Coronary artery (tissue), 2 donors: ENCODE data around the gene FAM170B.

ENCODE experiments used
- DNase-seq: peaks from one replicate; pipeline ENCODE4 v3.0.0-alpha.2; 2017; ENCODE audit warnings: low spot score
- H3K27ac ChIP-seq, 2 donors: fragments of 200-600 bp; sonication (generic); one replicate each; pipeline ENCODE4 v1.5.1; 2016 to 2019
- H3K4me3 ChIP-seq: fragments of 200-600 bp; sonication (generic); 2 replicates; pipeline ENCODE4 v1.5.1; 2016; ENCODE audit warnings: mild to moderate bottlenecking, moderate library complexity
- TF ChIP-seq, protein P1 (sequence below): fragments of 200-600 bp; sonication (generic); IDR thresholded peaks from one replicate; pipeline ENCODE4 v1.5.1; 2019; ENCODE audit warnings: antibody characterized with exemption

Gene FAM170B

DNA sequence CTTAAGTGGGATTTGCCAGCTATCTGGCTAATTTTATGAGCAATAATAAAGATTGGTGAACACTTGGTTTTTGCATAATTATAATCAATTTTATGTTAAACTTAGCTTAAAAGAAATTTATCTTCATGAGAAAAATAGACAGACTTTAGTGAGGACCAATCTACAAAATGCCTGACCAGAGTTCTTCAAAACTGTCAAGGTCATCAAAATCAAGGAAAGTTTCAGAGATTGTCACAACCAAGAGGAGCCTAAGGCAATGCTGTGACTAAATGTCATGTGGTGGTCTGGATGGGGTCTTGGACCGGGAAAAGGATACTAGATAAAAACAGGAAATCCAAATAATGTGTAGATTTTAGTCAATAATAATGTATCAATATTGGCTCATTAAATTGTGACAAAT, 17.7 kb upstream of the FAM170B start:
- H3K27ac ChIP-seq = no peak overlapping the region
- TF ChIP-seq, protein P1, sequence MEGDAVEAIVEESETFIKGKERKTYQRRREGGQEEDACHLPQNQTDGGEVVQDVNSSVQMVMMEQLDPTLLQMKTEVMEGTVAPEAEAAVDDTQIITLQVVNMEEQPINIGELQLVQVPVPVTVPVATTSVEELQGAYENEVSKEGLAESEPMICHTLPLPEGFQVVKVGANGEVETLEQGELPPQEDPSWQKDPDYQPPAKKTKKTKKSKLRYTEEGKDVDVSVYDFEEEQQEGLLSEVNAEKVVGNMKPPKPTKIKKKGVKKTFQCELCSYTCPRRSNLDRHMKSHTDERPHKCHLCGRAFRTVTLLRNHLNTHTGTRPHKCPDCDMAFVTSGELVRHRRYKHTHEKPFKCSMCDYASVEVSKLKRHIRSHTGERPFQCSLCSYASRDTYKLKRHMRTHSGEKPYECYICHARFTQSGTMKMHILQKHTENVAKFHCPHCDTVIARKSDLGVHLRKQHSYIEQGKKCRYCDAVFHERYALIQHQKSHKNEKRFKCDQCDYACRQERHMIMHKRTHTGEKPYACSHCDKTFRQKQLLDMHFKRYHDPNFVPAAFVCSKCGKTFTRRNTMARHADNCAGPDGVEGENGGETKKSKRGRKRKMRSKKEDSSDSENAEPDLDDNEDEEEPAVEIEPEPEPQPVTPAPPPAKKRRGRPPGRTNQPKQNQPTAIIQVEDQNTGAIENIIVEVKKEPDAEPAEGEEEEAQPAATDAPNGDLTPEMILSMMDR = no peak
- H3K4me3 ChIP-seq = no peak overlapping the region
- no peak for DNase-seq

DNA sequence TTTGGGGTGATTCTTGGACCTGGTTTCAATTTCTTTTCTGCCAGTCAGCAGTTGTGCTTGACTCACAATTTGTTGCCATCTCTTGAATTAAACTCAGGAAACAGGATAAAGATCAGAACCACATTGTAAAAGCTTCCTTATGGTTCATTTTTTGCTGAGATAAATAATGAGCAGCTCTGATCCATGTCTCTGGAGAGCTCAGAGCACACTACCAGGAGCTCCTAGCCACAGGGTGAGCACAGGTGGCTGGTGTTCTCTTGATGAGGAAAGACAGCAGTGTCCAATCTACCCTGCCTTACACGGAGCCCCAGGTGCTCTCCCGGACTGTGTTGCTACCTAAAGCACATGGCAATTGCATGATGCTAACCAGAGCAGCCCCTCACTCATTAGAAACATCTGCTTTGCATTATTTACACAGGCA, 17.2 kb upstream of the FAM170B start:
- Histone ChIP-seq H3K27ac (no peak overlapping the region), H3K4me3 (no peak overlapping the region)
- TF ChIP-seq, protein P1 = no peak
- DNase-seq = no peak

DNA sequence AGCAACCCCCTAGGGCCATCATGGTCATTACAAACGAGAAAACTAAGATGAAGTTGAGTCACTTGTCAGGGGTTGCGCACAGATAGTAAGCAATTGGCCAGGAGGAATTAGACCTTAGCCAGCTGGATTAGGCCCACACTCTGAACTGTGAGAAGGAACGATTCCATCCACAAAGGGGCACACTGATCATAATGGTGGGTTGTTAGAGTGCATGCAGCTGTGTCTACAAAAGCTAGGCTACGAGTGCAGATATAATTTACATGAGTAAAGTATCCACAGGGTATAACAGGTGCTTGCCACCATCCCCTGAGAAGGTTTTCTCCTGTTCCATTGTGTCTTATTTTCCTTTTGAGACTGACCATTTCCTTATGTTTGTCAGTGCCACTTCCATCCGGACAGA, 16.6 kb upstream of the FAM170B start:
- DNase-seq = no peak
- no peak overlapping the region for H3K4me3 ChIP-seq
- no peak overlapping the region for H3K27ac ChIP-seq
- TF ChIP-seq, protein P1 = no peak

DNA sequence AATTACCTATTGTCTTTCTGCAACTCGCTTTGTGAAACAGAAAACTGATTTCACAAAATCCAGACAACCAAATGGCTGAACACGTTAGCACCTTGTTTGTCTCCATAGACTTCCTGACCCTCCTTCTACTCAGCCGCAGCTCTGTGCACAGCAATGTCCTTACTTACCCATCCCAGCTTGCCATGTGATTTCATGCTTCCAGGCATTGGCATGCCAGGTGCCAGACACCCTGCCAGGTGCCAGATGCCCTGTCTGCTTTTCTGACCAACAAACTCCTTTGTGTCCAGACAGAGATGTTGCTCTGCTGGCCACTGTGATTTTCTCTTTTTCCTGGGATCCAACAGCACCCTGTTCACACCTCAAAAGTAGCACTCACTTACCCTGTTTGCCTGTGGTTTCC, 16.1 kb upstream of the FAM170B start:
- no peak overlapping the region for H3K4me3 ChIP-seq
- TF ChIP-seq, protein P1 = no peak
- no peak overlapping the region for H3K27ac ChIP-seq

DNA sequence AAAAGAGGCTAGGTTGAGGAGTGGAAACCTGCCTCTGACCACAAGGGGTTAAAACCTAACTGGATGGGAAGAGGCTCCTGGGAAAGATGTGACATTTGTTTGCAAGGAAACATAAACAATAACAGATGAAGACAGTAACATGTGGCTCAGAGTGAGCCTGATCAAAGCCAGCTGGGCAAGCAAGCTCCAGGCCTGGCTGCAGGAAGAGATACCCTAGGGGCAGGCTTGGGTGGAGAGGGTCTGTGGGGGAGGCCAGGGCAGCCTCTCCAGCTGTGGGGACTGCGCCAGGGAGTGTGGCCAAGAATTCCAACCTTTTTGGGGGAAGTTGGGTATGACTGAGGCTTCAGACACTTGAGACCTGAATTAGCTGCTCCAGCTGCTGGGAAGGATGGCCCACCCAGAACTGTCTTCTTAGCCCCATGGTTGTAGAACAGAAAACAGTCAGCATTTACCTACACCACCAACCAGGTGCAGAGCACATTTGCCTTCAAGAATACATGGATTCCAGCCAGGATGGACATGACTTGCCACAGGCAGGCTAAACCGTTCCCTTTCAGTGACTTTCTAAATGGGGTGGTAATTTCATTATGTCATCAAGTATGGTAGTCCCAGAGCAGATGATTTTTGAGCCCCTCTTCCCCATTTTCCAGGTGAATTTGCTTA, 10.4 kb upstream of the FAM170B start:
- no peak for DNase-seq
- TF ChIP-seq, protein P1 = no peak
- Histone ChIP-seq H3K4me3 (no peak overlapping the region), H3K27ac (no peak overlapping the region)

More for the DNA sequence above, 16.1 kb upstream of the FAM170B start:
- no peak for DNase-seq

DNA sequence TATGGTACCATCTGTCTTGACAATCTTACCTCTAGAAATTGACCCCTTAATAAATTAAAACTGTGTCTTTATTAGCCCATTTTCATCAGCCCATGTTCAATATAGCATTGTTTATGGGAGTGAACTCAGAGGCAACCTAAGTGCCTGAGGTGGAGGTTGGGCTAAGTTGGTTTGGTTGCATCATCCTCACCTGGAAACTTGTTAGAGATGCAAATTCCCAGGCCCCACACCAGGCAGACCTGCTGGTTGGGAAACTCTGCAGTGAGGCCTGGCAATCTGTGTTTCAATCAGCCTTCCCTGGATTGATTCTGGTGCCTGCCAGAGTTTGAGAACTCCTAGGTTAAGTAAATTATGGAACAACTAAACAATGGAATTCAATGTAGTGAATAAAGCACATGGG, 9.4 kb upstream of the FAM170B start:
- H3K27ac ChIP-seq = no peak overlapping the region
- no peak for DNase-seq
- no peak overlapping the region for H3K4me3 ChIP-seq
- TF ChIP-seq, protein P1 = no peak

DNA sequence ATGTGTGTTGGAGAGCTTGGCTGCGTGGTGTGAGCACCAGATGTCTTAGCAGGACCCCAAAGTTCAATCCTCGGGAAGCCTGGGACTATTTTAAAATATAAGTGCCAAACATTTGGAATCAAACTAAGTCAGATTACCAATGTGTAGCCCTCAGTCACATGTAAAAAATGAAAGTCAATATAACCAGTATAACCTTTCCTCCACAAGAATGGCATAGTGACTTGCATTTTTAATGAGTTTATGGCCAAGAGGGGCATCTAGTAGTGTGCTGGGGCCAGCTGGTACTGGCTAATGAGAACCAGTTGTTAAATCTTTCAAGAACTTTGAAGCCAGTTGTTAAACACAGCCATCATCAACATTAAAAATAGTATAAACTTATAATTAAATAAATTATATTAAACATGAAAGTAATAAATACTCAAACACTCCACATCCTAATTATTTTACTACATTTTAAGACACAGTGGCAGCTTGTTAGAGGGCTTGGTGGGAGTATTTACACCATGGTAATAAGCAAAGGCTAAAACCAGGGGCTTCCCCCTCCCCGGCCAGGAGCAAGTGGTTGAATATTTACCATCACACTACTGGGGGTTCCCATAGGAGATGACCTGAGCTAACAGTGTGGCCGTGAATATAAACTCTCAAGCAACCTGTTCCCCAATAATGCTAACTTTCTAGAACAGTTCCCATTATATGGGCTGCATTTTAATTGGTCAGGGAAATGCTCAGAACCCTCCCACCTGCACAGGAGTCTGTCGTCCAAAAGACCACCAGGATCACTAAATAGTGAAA, 7.9 kb upstream of the FAM170B start:
- H3K27ac ChIP-seq = no peak overlapping the region
- H3K4me3 ChIP-seq = no peak overlapping the region
- DNase-seq = no peak

More for the DNA sequence above, 7.9 kb upstream of the FAM170B start:
- TF ChIP-seq, protein P1 = no peak
